GM21526 (cell line): ENCODE measurements around the gene WTAP.
"Not testable (repeated sequence)": the region's sequence is repeated elsewhere in the genome, so short reads cannot be mapped to it uniquely, and the experiment has no call there.

Experiments
- ATAC-seq: cut with Tn5 transposase; IDR thresholded peaks from one replicate; pipeline ENCODE4 v1.9.1; 2021; ENCODE audit warnings: moderate library complexity; ENCODE audit not compliant: unreplicated experiment, low FRiP score

Gene WTAP

GRCh38 chr6:159726918-159727716, at the start of gene WTAP:
WTAP (plus strand) TSS chr6:159727506; CDS start chr6:159736266, 8,760 bp downstream.
- ATAC-seq = peak; percentile 78

DNA sequence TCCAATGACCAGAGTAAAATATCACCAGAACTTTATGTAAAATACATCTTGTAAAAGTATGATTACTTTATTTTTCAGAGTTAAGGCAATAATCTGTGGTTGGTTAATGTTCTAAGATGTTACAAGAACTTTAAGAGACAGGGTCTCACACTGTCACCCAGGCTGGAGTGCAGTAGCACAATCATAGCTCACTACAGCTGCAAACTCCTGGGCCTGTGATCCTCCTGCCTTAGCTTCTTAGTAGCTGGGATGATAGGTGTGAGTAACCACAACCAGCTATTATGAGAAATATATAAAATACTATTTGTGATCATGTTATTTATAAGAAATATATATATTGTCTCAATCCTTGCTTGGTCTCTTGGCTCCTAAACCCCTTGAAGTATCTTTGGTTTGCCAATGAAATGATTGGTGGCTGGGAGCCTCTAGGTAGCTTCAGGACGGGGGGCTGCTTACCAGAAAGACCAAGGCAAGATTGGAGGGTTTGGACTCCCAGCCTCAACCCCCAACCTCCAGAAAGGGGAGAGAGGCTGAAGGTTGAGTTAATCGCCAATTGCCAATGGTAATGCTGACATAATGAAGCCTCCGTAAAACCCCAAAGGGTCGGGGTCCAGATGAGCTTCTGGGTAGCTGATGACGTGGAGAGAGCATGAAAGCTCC, 49.7 kb upstream of the WTAP start:
- ATAC-seq = no peak

- no peak for ATAC-seq
Measured at GRCh38 chr6:159678574-159678973, 48.7 kb upstream of the WTAP start.

GRCh38 chr6:159679091-159680077, 47.9 kb upstream of the WTAP start:
- no peak for ATAC-seq

DNA sequence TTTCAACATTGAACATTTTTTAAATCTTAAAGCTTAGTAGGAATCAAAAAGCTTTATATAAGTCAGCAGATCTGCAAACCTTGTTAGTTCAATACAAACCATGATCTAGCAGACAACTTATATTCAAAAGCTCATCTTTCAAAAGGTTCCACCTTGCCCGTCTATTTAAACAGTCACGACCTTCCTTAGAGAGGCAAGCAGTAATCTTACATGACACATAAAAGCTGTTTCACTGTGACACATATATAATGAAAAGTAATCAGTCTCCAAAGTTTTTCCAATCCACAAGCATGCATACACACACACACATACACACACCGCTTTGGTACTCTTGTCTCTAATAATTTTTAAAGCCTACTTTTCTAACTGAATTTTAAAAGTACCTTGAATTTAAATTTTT, 47.2 kb upstream of the WTAP start:
- ATAC-seq = no peak

DNA sequence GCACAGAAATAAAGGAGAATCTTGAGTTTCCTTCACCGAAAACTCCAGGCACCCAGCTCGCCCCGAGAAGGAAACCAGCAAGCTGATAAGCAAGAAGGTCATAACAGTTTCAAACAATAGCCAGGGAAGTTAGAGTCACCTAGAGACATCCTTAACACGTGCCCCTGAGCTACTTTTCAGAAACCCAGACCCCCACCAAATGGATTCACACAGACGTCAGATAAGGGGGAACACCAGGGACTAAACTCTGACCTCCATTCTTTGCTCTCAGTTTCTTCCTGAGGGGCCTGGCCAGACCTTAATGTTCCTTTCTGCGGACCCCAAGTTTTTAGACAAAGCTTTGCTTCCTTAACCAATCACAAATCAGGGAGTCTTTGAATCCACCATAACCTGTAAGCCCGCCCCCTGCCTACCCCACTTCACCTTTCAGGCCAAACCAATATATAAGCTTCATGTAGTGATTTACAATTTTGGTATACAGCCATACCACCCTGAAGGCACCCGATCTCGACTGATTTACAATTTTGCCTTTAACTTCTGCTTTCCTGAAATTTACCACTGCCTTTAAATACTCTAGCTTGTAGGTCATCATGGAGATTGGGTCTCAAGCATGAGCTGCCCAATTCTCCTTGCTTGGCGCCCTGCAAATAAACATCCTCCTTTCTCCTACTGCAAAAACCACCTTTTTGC, 46.0 kb upstream of the WTAP start:
- no peak for ATAC-seq

- no peak for ATAC-seq
Measured at GRCh38 chr6:159682295-159682694, 45.0 kb upstream of the WTAP start.

DNA sequence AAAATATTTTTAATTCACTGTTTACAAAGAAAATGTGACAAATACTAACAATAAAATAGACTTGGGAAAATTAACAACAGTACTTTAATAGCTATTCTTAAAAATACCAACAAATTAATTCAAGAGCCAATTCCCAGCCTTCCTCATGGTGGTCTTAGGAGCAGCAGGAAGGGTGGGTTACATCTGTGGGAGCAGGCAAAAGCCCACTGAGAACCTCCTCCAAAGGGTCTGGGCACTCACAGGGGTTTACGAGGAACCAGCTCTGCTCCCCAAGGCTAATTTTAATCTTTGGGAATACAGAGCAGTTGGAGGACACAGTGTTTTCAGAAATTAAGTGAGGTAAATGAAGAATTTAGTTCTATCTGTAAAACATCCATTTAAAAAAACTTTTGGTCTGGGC, 44.5 kb upstream of the WTAP start:
- ATAC-seq = no peak

GRCh38 chr6:159684013-159684304, 43.3 kb upstream of the WTAP start:
- no peak for ATAC-seq

- ATAC-seq = no peak
Measured at GRCh38 chr6:159686040-159686439, 41.3 kb upstream of the WTAP start.

DNA sequence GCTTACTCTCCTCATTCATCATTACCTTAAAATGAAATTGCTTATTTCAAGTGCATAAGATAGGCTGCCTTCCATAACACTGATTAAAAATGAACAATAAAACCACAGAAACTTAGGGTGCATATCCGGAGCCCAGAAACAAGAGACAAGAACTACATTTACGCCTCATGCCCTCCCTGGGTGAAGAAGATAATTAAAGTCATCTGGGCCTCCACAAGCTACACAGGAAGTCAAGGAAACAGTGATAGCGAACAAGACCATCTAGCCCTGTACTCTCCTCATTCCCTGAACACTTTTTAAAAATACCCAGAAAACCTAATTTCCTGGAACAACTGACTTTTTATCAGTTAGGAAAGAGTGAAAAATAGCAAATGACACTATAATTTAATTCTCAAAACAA, 40.6 kb upstream of the WTAP start:
- no peak for ATAC-seq

- ATAC-seq = no peak
Measured at GRCh38 chr6:159687341-159687740, 40.0 kb upstream of the WTAP start.

GRCh38 chr6:159688266-159688905, 38.9 kb upstream of the WTAP start:
- ATAC-seq = no peak

DNA sequence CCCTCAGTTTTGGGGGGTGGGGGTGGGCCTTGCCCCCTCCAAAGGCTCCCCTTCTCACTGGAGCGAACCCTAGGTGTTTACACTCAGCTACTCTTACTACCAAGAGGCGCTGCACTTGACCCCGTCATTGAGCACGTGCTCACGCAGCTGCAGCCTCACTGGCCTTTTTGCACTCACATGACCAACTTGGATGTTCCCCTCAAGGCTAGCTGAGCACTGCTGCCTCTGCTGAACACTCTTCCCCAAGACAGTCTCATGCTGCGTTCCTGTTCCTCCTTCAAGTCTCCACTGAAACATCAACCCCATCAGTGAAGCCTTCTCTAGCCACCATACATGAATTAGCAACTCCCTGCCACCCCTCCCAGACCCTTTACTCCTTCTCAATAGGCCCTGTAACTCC, 38.3 kb upstream of the WTAP start:
- ATAC-seq = no peak

DNA sequence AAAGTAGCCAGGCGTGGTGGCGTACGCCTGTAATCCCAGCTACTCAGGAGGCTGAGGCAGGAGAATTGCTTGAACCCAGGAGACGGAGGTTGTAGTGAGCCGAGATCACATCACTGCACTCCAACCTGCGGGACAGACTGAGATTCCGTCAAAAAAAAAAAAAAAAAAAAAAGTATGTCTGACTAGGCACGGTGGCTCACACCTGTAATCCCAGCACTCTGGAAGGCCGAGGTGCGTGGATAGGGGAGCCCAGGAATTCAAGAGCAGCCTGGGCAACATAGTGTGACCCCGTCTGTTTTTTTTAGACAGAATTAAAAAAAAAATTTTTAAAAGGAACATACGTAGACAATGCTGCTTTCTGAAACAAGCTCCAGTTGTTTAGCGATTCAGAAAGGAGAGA, 37.2 kb upstream of the WTAP start:
- ATAC-seq = not testable (repeated sequence)

GRCh38 chr6:159691133-159691962, 36.0 kb upstream of the WTAP start:
- no peak for ATAC-seq

DNA sequence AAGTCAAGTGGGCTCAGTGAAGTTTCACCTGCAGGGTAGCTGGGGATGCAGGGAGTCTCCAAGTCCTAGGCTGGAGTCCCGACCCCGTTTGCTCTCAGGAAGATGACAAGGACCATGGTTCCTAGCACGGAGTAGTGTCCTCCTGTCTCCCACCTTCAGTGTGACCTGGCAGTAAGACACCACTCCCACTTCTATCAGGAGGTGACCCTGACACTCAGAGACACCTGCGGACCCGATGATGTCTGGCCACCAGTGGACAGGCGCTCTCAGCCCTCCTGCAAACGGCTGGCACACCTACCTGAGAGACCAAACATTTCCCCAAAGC, 35.4 kb upstream of the WTAP start:
- no peak for ATAC-seq

- ATAC-seq = peak; percentile 53
Measured at GRCh38 chr6:159692303-159693127, 34.8 kb upstream of the WTAP start.
